HG02610 (cell line): ENCODE data around the gene CBLB.
A peak's percentile ranks its signal among the peaks of the same experiment; 100 is the strongest.
"Not testable (repeated sequence)": the region's sequence is repeated elsewhere in the genome, so short reads cannot be mapped to it uniquely, and the experiment has no call there.

Source experiments
- ATAC-seq: cut with Tn5 transposase; IDR thresholded peaks from one replicate; pipeline ENCODE4 v1.9.1; 2021; ENCODE audit warnings: mild to moderate bottlenecking, moderate library complexity; ENCODE audit not compliant: unreplicated experiment

The CBLB gene

GRCh38 chr3:105823149-105823867 lies 45.5 kb downstream of the CBLB start:
- no peak for ATAC-seq

DNA sequence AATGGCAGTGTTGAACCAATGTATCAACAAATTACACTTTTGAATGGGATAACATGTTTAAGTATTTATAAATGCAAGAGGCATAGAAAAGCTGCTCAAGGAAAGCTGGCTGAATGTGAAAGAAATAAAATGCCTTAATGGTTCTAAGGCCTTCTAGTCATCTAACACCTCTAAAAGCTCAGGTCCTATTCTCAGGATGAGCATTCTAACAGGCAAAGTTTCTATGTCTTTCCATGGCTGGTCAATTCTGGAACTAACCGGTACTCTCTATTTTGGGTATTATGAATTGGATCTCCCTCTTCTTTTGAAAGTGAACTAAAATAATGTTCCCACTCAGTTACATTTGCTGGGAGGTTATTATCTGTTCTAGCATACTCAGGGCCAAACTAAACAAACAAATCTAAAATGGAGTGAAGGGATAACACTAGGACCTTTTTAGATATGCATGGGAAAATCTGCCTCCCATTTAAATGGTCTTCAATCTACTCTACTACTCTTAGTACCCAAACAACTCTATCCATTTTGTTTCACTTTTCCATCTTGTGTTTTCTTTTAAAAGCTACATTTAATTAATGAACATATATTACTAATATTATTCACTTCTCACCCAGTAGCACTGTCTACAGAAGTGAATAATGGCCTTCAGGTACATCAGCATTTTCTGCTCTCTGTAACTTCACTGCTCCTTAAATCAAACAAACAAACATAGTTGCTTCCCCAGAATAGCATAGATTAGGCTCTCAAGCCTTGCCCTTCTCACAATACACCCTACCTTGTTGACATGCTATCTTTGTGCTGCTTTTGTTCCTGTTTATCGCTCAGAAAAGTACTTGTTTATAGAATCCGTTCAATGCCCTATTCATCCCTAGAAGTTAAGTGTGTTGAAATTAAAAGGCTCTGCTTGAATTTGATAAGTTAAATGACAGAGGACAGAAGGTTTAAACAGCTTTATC lies 46.4 kb downstream of the CBLB start:
- ATAC-seq: no peak

GRCh38 chr3:105821433-105821832 lies 47.4 kb downstream of the CBLB start:
- no peak for ATAC-seq

- ATAC-seq: no peak
These were observed 52.0 kb downstream of the CBLB start for GRCh38 chr3:105816833-105817232.

DNA sequence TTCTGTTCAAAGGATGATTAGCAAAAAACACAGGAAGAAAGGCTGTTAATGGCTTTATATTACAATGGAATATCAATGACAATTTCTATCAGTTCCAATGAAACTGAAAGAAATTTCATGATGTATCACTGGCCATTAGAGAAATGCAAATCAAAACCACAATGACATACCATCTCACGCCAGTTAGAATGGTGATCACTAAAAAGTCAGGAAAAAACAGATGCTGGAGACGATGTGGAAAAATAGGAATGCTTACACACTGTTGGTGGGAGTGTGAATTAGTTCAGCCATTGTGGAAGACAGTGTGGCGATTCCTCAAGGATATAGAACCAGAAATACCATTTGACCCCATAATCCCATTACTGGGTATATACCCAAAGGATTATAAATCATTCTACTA lies 53.5 kb downstream of the CBLB start:
- not testable (repeated sequence) for ATAC-seq

DNA sequence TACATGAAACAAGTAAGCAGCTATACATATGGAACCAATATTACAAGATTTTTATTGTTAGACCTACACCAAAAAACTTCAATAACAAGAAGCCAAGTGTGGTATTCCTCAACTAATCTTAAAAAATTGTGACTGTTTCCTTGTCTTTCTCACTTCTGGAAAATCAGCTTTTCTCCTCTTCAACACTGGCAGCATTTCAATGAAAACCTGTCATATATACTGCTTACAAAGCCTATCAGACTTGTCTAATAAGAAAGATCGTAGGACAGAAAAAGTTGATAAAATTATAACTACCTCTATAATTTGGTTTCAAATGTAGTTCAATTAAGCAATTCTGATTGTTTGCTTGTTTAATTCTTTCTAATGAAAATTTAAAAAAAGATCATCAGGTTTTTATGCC lies 55.1 kb downstream of the CBLB start:
- no peak for ATAC-seq

GRCh38 chr3:105812194-105812586 lies 56.6 kb downstream of the CBLB start:
- no peak for ATAC-seq

- ATAC-seq: no peak
These were observed 57.2 kb downstream of the CBLB start for GRCh38 chr3:105811518-105812193.

- ATAC-seq: no peak
These were observed 59.5 kb downstream of the CBLB start for GRCh38 chr3:105809208-105809888.

- no peak for ATAC-seq
These were observed 61.1 kb downstream of the CBLB start for GRCh38 chr3:105807701-105808100.

DNA sequence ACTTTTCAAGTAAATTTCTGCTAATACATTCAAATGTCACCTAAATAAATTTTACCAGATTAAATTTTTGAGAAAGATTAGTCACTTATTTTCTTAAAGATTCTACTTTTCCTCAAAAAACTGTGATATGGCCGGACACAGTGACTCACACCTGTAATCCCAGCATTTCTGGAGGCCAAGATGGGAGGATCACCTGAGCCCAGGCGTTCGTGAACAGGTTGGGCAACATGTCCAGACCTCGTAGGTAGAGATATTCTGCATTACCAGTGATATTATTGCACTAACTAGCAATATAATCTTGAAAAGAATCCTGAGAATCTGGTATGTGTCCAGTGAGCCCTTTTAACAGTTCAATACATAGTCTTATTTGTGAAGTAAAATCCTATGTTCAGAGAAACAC lies 61.7 kb downstream of the CBLB start:
- no peak for ATAC-seq

DNA sequence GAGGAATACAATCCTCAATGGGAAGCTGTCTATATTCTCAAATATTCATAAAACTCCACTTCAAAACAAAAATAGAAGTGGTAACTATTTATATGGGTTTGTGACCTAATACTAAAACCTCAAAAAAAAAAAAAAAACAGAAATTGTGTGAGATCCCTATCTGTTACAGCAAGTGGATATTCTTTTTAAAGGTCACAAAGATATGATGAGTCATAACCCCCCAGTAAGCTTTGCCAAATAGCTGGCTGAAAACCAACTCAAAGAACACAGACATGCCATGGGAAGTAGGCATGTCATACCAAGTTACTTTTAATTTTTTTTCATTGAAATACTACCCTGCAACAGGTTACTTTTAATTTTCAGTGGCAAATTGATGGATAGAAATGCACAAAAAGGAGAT lies 62.5 kb downstream of the CBLB start:
- ATAC-seq: no peak

- no peak for ATAC-seq
These were observed 63.4 kb downstream of the CBLB start for GRCh38 chr3:105805404-105805803.

DNA sequence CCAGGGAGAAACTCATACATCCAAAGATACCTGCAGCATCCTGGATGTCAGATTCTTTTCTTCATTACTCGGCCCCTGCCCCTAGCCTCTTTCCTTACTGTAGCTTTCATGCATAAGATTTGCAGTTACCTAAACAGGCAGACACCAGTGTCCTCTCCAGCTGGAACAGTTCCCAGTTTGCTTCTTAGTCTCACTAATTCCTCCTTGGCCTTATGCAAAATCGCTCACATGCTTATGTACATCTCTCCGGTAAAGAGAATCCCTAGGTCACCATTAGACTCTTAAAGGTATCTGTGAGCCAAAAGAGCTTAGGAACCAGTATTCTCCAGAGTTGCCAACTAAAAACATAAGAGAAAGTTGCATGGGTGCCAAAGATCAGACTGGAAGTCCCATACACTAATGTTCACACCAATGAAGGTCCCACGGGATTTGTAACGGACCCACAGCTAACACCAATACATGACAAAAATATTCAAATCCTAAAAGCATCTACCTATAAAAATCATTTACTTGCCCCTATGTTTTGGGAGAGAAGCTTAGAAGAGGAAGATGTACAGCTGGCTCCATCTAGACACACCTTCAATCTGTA lies 66.6 kb downstream of the CBLB start:
- ATAC-seq: no peak

- peak; percentile 63 for ATAC-seq
These were observed 67.4 kb downstream of the CBLB start for GRCh38 chr3:105801397-105801796.

GRCh38 chr3:105800320-105800719 lies 68.5 kb downstream of the CBLB start:
- ATAC-seq: no peak

- no peak for ATAC-seq
These were observed 69.5 kb downstream of the CBLB start for GRCh38 chr3:105799286-105799685.

GRCh38 chr3:105798381-105798934 lies 70.4 kb downstream of the CBLB start:
- ATAC-seq: peak; percentile 70

DNA sequence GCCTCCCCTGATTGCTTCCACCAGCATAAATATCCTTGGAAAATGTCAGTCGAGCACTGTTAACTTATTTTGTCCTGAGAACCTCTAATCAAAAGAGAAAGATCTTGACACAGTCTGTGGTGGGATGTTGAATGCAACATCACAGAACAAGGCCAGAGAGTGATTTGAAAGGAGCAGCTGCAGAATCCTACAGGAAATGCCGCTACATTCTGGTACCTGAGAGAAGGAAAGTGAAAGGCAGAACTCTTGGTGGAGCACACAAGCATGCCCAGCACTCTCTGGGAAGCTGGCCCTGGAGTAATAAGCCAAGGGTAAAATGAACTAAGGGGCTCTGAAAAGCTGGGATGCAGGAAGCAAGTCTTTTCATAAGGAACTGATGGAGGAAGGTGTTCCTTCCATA lies 75.8 kb downstream of the CBLB start:
- no peak for ATAC-seq
